Spleen (tissue), 7 donors: ENCODE results near the gene CIC.

Experiments
- CTCF ChIP-seq, 11 experiments: fragments of 200-600 bp in 7 of 11; fragments of 450-650 bp in 4 of 11; sonication (generic) in 4 of 11; IDR thresholded peaks in 8 of 11; conservative IDR thresholded peaks in 3 of 11; 1 replicate in 7 of 11; 2 replicates in 4 of 11; pipeline versions ENCODE4 v1.4.0 to v1.8.0; 2016 to 2021; ENCODE audit warnings: antibody characterized with exemption in 11 of 11, inconsistent platforms in 4 of 11, mild to moderate bottlenecking in 1 of 11
- POLR2A ChIP-seq, 3 donors: fragments of 450-650 bp; IDR thresholded peaks; one replicate each; pipeline ENCODE4 v1.5.1; 2017; ENCODE audit warnings: antibody characterized with exemption in 3 of 3, mild to moderate bottlenecking in 1 of 3
- donor health status: DM: no; HTN: no; CAD: no; lungs with moderate emphysema.
- donor health status: DM: no; HTN: no; CAD: no.
- donor health status: DM: no; HTN: no; CAD: no.

GRCh38 chr19:42251572-42252358 is 17.3 kb upstream of the CIC start:
- no peak for TF ChIP-seq CTCF (IDR thresholded peaks at IDR 0.05 in 8 of 11, conservative IDR thresholded peaks at IDR 0.05 in 3 of 11)
- no peak for TF ChIP-seq POLR2A (IDR thresholded peaks at IDR 0.05)
